NCI-H1436 treated with DMSO at 0.1 percent for 48 hours (cell line): ENCODE data around the gene SETD5.

Experiments
- DNase-seq: peaks from one replicate; lab custom pipeline; 2025; lab: John Stamatoyannopoulos, UW

Gene SETD5

GRCh38 chr3:9514956-9515355 is 117.5 kb downstream of the SETD5 start:
- DNase-seq: no peak

GRCh38 chr3:9525078-9525477 is 127.7 kb downstream of the SETD5 start:
- DNase-seq: no peak
